CD4-positive, alpha-beta T cell (primary cell): Measurements from ENCODE around the gene RBMS3. TPM values are rescaled to one million over a fixed set of nuclear protein-coding genes. Genes with fewer than 3 reads are reported as not detected.

Experiments used
- ATAC-seq: fragments of 200-7000 bp; cut with Tn5 transposase; one replicate; pipeline ENCODE4 v1.10.0; 2022; ENCODE audit warnings: mild to moderate bottlenecking; ENCODE audit not compliant: poor library complexity
- CTCF ChIA-PET: fragments of 350-600 bp; sonication (Branson Sonifier 250); formaldehyde crosslinking; loops from one replicate; lab custom pipeline; 2021; ENCODE audit warnings: antibody characterized with exemption, inconsistent platforms; lab: Charles Lee
- POLR2A ChIA-PET: fragments of 350-600 bp; sonication (Branson Sonifier 250); formaldehyde crosslinking; loops from one replicate; lab custom pipeline; 2021; ENCODE audit warnings: antibody characterized with exemption, inconsistent platforms; lab: Charles Lee
- DNase-seq, 14 experiments: peaks; one replicate each; pipeline ENCODE4 v3.0.0-alpha.2; 2013 to 2020; ENCODE audit warnings: mixed read lengths in 2 of 14
- H3K27ac ChIP-seq, 2 donors: one replicate each; pipeline versions ENCODE4 v1.5.1 to v1.7.0; 2013; ENCODE audit warnings: low read length in 2 of 2, low read depth in 1 of 2, mild to moderate bottlenecking in 1 of 2
- H3K27me3 ChIP-seq, 2 experiments: 1 replicate in 1 of 2; 2 replicates in 1 of 2; pipeline versions ENCODE4 v1.6.1 to v1.7.0; 2013; ENCODE audit warnings: low read length in 2 of 2, control low read depth in 1 of 2, mild to moderate bottlenecking in 1 of 2, moderate library complexity in 1 of 2; ENCODE audit not compliant: insufficient read depth in 2 of 2, control insufficient read depth in 1 of 2
- H3K36me3 ChIP-seq: one replicate; pipeline ENCODE4 v1.6.1; 2013; ENCODE audit warnings: low read length, control low read depth; ENCODE audit not compliant: insufficient read depth
- H3K4me1 ChIP-seq: one replicate; pipeline ENCODE4 v1.6.1; 2013; ENCODE audit warnings: low read length, control low read depth; ENCODE audit not compliant: insufficient read depth
- H3K4me3 ChIP-seq: one replicate; pipeline ENCODE4 v1.5.1; 2013; ENCODE audit warnings: mild to moderate bottlenecking, low read length, moderate library complexity
- H3K9me3 ChIP-seq, 2 experiments: 1 replicate in 1 of 2; 2 replicates in 1 of 2; pipeline versions ENCODE4 v1.6.1 to v1.7.0; 2013; ENCODE audit warnings: low read length in 2 of 2, mild to moderate bottlenecking in 2 of 2, control low read depth in 1 of 2, moderate library complexity in 1 of 2; ENCODE audit not compliant: control insufficient read depth in 1 of 2, insufficient read depth in 1 of 2
- H3K27ac Mint-ChIP-seq: one replicate; pipeline ENCODE4 v1.8.0; 2020; ENCODE audit warnings: mixed read lengths
- H3K27me3 Mint-ChIP-seq: one replicate; pipeline ENCODE4 v1.8.0; 2021; ENCODE audit warnings: mixed read lengths
- H3K36me3 Mint-ChIP-seq: one replicate; pipeline ENCODE4 v1.8.0; 2021; ENCODE audit warnings: low read depth, mixed read lengths
- H3K4me1 Mint-ChIP-seq: one replicate; pipeline ENCODE4 v1.8.0; 2021; ENCODE audit warnings: low read depth, mixed read lengths
- H3K4me3 Mint-ChIP-seq: one replicate; pipeline ENCODE4 v1.8.0; 2020; ENCODE audit warnings: mild to moderate bottlenecking, mixed read lengths
- H3K9me3 Mint-ChIP-seq: one replicate; pipeline ENCODE4 v1.8.0; 2020; ENCODE audit warnings: mixed read lengths
- intact Hi-C, 2 experiments: fragments of 100-400 bp; cut with DNase I in 1 of 2; cut with micrococcal nuclease in 1 of 2; formaldehyde crosslinking; loops; one replicate each; pipeline versions ENCODE4 v1.15.1 to v1.9.0; 2023 to 2025; cut with DNase I, micrococcal nuclease
- total RNA-seq, 174 experiments: library from RNA in 2 of 174; stranded (reverse) in 2 of 174; gene quantifications; one replicate each; pipeline ENCODE4 v1.2.3 and lab custom pipeline; 2021 to 2026
- TF ChIP-seq, protein P1 (sequence below): fragments of 200-600 bp; IDR thresholded peaks from one replicate; pipeline ENCODE4 v1.8.0; 2022; ENCODE audit warnings: antibody characterized with exemption, mild to moderate bottlenecking

RBMS3 gene
- total RNA-seq, 2 experiments from 2014 or later, result 1.6 to 1.7 TPM

DNA sequence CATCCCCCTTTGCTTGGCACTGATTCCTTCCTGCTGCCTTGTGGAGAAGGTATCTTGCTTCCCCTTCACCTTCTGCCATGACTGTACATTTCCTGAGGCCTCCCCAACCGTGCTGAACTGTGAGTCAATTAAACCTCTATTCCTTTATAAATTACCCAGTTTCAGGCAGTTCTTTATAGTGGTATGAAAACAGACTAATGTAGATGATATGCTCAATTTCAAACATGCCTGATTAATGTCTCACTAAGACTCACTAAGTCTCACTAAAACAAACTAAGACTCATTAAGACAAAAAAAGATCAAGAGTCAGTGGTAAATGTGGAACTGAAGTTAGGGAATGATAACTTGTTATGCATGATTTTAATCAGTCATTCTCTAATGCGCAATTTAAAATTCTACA, 606.6 kb downstream of the RBMS3 start:
- no peaks in the 10 kb centered on the region for H3K36me3 ChIP-seq
- ChIA-PET POLR2A (no interaction called here), CTCF (no interaction called here)
- ATAC-seq (no peak), DNase-seq (no peak)
- no peaks in the 10 kb centered on the region for H3K27me3 ChIP-seq
- intact Hi-C loops, result no loop called here
- Mint-ChIP-seq H3K27ac (no peak overlapping the region), H3K9me3 (no peaks in the 10 kb centered on the region), H3K27me3 (peaks cover 2% of the 10 kb centered on the region), H3K36me3 (no peaks in the 10 kb centered on the region), H3K4me3 (no peak overlapping the region), H3K4me1 (no peaks in the 10 kb centered on the region)
- TF ChIP-seq, protein P1, sequence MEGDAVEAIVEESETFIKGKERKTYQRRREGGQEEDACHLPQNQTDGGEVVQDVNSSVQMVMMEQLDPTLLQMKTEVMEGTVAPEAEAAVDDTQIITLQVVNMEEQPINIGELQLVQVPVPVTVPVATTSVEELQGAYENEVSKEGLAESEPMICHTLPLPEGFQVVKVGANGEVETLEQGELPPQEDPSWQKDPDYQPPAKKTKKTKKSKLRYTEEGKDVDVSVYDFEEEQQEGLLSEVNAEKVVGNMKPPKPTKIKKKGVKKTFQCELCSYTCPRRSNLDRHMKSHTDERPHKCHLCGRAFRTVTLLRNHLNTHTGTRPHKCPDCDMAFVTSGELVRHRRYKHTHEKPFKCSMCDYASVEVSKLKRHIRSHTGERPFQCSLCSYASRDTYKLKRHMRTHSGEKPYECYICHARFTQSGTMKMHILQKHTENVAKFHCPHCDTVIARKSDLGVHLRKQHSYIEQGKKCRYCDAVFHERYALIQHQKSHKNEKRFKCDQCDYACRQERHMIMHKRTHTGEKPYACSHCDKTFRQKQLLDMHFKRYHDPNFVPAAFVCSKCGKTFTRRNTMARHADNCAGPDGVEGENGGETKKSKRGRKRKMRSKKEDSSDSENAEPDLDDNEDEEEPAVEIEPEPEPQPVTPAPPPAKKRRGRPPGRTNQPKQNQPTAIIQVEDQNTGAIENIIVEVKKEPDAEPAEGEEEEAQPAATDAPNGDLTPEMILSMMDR, result no peak
- no peak overlapping the region for H3K4me3 ChIP-seq
- H3K9me3 ChIP-seq, result no peaks in the 10 kb centered on the region
- no peak overlapping the region for H3K27ac ChIP-seq
- no peaks in the 10 kb centered on the region for H3K4me1 ChIP-seq

DNA sequence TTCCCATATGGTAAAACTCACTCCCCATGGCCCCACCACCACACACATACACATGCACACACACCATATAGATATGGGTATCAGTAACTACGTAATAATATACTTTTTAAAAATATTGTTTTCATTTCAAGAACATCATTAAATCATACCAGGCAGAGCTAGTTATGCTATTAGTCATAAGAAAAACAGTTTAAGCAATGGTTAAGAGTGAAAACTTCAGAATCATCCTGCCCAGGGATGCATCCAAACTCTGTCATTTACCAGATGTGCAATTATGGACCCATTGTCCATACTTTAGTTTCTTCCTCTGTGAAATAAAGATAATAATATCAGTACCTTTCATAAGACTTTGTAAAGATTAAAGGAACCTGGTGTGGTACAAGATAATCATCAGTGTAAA, 608.3 kb downstream of the RBMS3 start:
- intact Hi-C loops, result no loop called here
- Histone ChIP-seq H3K27ac (no peak overlapping the region), H3K9me3 (no peaks in the 10 kb centered on the region), H3K4me1 (no peaks in the 10 kb centered on the region), H3K36me3 (no peaks in the 10 kb centered on the region), H3K27me3 (no peaks in the 10 kb centered on the region), H3K4me3 (no peak overlapping the region)
- Mint-ChIP-seq H3K36me3 (no peaks in the 10 kb centered on the region), H3K9me3 (no peaks in the 10 kb centered on the region), H3K4me1 (no peaks in the 10 kb centered on the region), H3K27me3 (no peaks in the 10 kb centered on the region), H3K27ac (no peak overlapping the region), H3K4me3 (no peak overlapping the region)
- TF ChIP-seq, protein P1, result no peak
- DNase-seq, result no peak
- ChIA-PET CTCF (no interaction called here), POLR2A (no interaction called here)
- no peak for ATAC-seq

DNA sequence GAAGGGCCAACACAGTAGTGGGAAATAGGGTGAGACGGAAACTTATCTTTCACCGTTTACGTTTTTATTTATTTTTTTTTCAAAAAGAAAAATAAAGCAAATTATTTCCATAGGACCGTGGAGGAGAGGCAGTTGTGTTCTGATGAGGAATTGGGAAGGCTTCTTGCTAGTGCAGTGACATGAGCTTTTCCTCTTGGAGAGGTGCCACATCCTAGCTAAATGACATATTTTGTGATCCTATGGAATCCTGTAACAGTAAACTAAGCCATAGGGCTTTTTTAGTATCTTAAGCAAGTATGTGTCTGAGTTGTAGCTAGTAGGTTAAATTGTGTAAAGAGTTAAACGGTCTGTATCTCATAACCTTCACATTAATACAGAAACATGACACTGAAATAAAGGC, 609.9 kb downstream of the RBMS3 start:
- H3K9me3 Mint-ChIP-seq, result no peaks in the 10 kb centered on the region
- ATAC-seq (no peak), DNase-seq (no peak)
- H3K4me3 Mint-ChIP-seq, result no peak overlapping the region
- Histone ChIP-seq H3K27ac (no peak overlapping the region), H3K4me3 (no peak overlapping the region), H3K36me3 (no peaks in the 10 kb centered on the region), H3K4me1 (no peaks in the 10 kb centered on the region), H3K27me3 (no peaks in the 10 kb centered on the region), H3K9me3 (no peaks in the 10 kb centered on the region)
- H3K27me3 Mint-ChIP-seq, result peaks cover 3% of the 10 kb centered on the region
- POLR2A ChIA-PET, result no interaction called here
- CTCF ChIA-PET, result no interaction called here
- no peak overlapping the region for H3K27ac Mint-ChIP-seq
- no peaks in the 10 kb centered on the region for H3K4me1 Mint-ChIP-seq
- TF ChIP-seq, protein P1, result no peak
- H3K36me3 Mint-ChIP-seq, result no peaks in the 10 kb centered on the region
- intact Hi-C loops, result no loop called here
